Calu3 (cell line): ENCODE results near the gene BCLAF1. TPM values are rescaled to one million over a fixed set of nuclear protein-coding genes. Genes with fewer than 3 reads are reported as not detected.

ENCODE experiments used
- BruUV-seq: library from RNA; stranded (reverse); fragments of 400-500 nt; replicated peaks from 2 replicates; lab custom pipeline; 2021; lab: Mats Ljungman, UMichigan
- CTCF ChIA-PET: fragments of 300-600 bp; sonication (Branson Sonifier 250); formaldehyde crosslinking; loops from one replicate; lab custom pipeline; 2022; ENCODE audit warnings: antibody characterized with exemption; lab: Charles Lee
- DNase-seq: peaks from one replicate; pipeline ENCODE4 v3.0.0; 2022
- H3K27ac Mint-ChIP-seq: one replicate; pipeline ENCODE4 v1.8.0; 2022; ENCODE audit warnings: mixed read lengths; ENCODE audit not compliant: unreplicated experiment
- H3K27me3 Mint-ChIP-seq: one replicate; pipeline ENCODE4 v1.8.0; 2022; ENCODE audit warnings: mixed read lengths; ENCODE audit not compliant: unreplicated experiment
- H3K36me3 Mint-ChIP-seq: one replicate; pipeline ENCODE4 v1.8.0; 2022; ENCODE audit warnings: mild to moderate bottlenecking, moderate library complexity, mixed read lengths; ENCODE audit not compliant: insufficient read depth, unreplicated experiment
- H3K4me1 Mint-ChIP-seq: one replicate; pipeline ENCODE4 v1.8.0; 2022; ENCODE audit warnings: mild to moderate bottlenecking, low read depth, mixed read lengths; ENCODE audit not compliant: unreplicated experiment
- H3K4me3 Mint-ChIP-seq: one replicate; pipeline ENCODE4 v1.8.0; 2022; ENCODE audit warnings: mild to moderate bottlenecking, low read depth, moderate library complexity, mixed read lengths; ENCODE audit not compliant: unreplicated experiment
- H3K9me3 Mint-ChIP-seq: one replicate; pipeline ENCODE4 v1.8.0; 2022; ENCODE audit warnings: low read depth, mixed read lengths; ENCODE audit not compliant: unreplicated experiment
- CTCF ChIP-seq: fragments of 200-600 bp; IDR thresholded peaks from one replicate; pipeline ENCODE4 v1.8.0; 2022; ENCODE audit warnings: antibody characterized with exemption; ENCODE audit not compliant: unreplicated experiment
- intact Hi-C: fragments of 100-400 bp; cut with micrococcal nuclease; formaldehyde crosslinking; loops from one replicate; pipeline ENCODE4 v1.10.0; 2022; ENCODE audit not compliant: unreplicated experiment
- total RNA-seq: library from RNA; stranded (reverse); gene quantifications from 2 replicates; pipeline ENCODE4 v1.2.3, GENCODE V29; 2022

The BCLAF1 gene
- total RNA-seq, 1 experiment from 2014 or later = 154 TPM

GRCh38 chr6:136210398-136211165, 79.1 kb downstream of the BCLAF1 start:
- no peak for DNase-seq
- no peak for TF ChIP-seq CTCF
- intact Hi-C loops = no loop called here

GRCh38 chr6:136209496-136209895, 80.2 kb downstream of the BCLAF1 start:
- no TSS peak for BruUV-seq
- intact Hi-C loops = no loop called here
- Mint-ChIP-seq H3K27ac (no peak overlapping the region), H3K9me3 (peaks cover 4% of the 10 kb centered on the region), H3K27me3 (no peaks in the 10 kb centered on the region), H3K36me3 (no peaks in the 10 kb centered on the region), H3K4me1 (no peaks in the 10 kb centered on the region), H3K4me3 (no peak overlapping the region)
- CTCF ChIA-PET = no interaction called here
- DNase-seq = no peak
- no peak for TF ChIP-seq CTCF

More at GRCh38 chr6:136210398-136211165, 79.1 kb downstream of the BCLAF1 start:
- H3K4me3 Mint-ChIP-seq = no peak overlapping the region
- no peak overlapping the region for H3K27ac Mint-ChIP-seq
- CTCF ChIA-PET = no interaction called here
- H3K36me3 Mint-ChIP-seq = no peaks in the 10 kb centered on the region
- H3K4me1 Mint-ChIP-seq = no peaks in the 10 kb centered on the region
- H3K27me3 Mint-ChIP-seq = no peaks in the 10 kb centered on the region
- peaks cover 4% of the 10 kb centered on the region for H3K9me3 Mint-ChIP-seq
- BruUV-seq = no TSS peak

GRCh38 chr6:136208783-136209182, 80.9 kb downstream of the BCLAF1 start:
- Mint-ChIP-seq H3K27me3 (no peaks in the 10 kb centered on the region), H3K36me3 (no peaks in the 10 kb centered on the region), H3K4me1 (no peaks in the 10 kb centered on the region), H3K9me3 (peaks cover 4% of the 10 kb centered on the region), H3K4me3 (no peak overlapping the region), H3K27ac (no peak overlapping the region)
- TF ChIP-seq CTCF = no peak
- DNase-seq = no peak
- BruUV-seq = no TSS peak
- intact Hi-C loops = no loop called here
- CTCF ChIA-PET = no interaction called here

Other genes with a start within 250 kb of the BCLAF1 start
- 7.0 and 7.7 TPM in 2 replicates for gene MTFR2, start 39.5 kb downstream of the BCLAF1 start, total RNA-seq